Fibroblast of pulmonary artery (primary cell): ENCODE measurements around the gene RNF180.

Experiments
- DNase-seq: peaks from one replicate; pipeline ENCODE4 v3.0.0-alpha.2; 2010; ENCODE audit warnings: low read depth
- H3K4me3 ChIP-seq: replicated peaks from 2 replicates; pipeline ENCODE4 v1.5.1; 2011; ENCODE audit warnings: low read depth, mild to moderate bottlenecking, control low read depth, low read length, moderate library complexity
- CTCF ChIP-seq: IDR thresholded peaks from 2 replicates; pipeline ENCODE4 v1.5.1; 2011; ENCODE audit warnings: mild to moderate bottlenecking, control low read depth, low read length, inconsistent platforms; ENCODE audit errors: missing control alignments

RNF180 gene

GRCh38 chr5:64161420-64161819, 4.2 kb upstream of the RNF180 start:
- no peak overlapping the region for H3K4me3 ChIP-seq
- no peak for DNase-seq
- no peak for TF ChIP-seq CTCF

- DNase-seq = no peak
- H3K4me3 ChIP-seq = no peak overlapping the region
- no peak for TF ChIP-seq CTCF
These were observed 2.5 kb upstream of the RNF180 start for GRCh38 chr5:64163135-64163534.

- no peak for TF ChIP-seq CTCF
- no peak overlapping the region for H3K4me3 ChIP-seq
- DNase-seq = no peak
These were observed 1.9 kb upstream of the RNF180 start for GRCh38 chr5:64163746-64164145.

- TF ChIP-seq CTCF = no peak
- no peak overlapping the region for H3K4me3 ChIP-seq
- DNase-seq = no peak
These were observed 1.5 kb upstream of the RNF180 start for GRCh38 chr5:64164166-64164565.

GRCh38 chr5:64165160-64165499, 513 bp upstream of the RNF180 start:
- no peak for TF ChIP-seq CTCF
- peak overlapping the region; percentile 59 for H3K4me3 ChIP-seq
- DNase-seq = no peak

GRCh38 chr5:64166201-64166959, 737 bp downstream of the RNF180 start:
- peak; percentile 7 for DNase-seq
- peak overlapping the region; percentile 59 for H3K4me3 ChIP-seq
- TF ChIP-seq CTCF = no peak

GRCh38 chr5:64176301-64176700, 10.7 kb downstream of the RNF180 start:
- TF ChIP-seq CTCF = no peak
- DNase-seq = no peak
- H3K4me3 ChIP-seq = no peak overlapping the region
